ENCODE data around the gene DOK6. TPM values are rescaled to one million over a fixed set of nuclear protein-coding genes. Genes with fewer than 3 reads are reported as not detected.

The DOK6 gene
- total and polyA plus RNA-seq, 2 of the 13 experiments (the other 11 are each of a cell fraction or from before 2014, with no cell fraction given): 17.0 to 17.2 TPM

- BruUV-seq (replicated peaks): no TSS peak
- no peak overlapping the region for H3K4me3 ChIP-seq (replicated peaks in 1 of 3; ENCODE audit: insufficient read depth in 1 of 3, low read depth in 2 of 3, low read length in 3 of 3)
- H3K27me3 ChIP-seq (ENCODE audit: control insufficient read depth in 1 of 2, insufficient read depth in 2 of 2, low read length in 2 of 2): no peaks in the 10 kb centered on the region
- no peak for FAIRE-seq
- no peaks in the 10 kb centered on the region for H3K79me2 ChIP-seq (ENCODE audit: insufficient read depth, low read length)
- no peak overlapping the region for H2AFZ ChIP-seq (ENCODE audit: low read length)
- H3K4me2 ChIP-seq (ENCODE audit: low read depth, low read length): no peak overlapping the region
- ChIA-PET CTCF (ENCODE audit: low intra/inter-chr PET ratio, low total read pairs) (no interaction called here), POLR2A (no interaction called here)
- no peak overlapping the region for H3K9ac ChIP-seq (ENCODE audit: insufficient read depth, low read depth, low read length)
- no peak overlapping the region for H3K27ac ChIP-seq (ENCODE audit: extremely low read length, insufficient read depth, low read length)
- no peaks in the 10 kb centered on the region for H3K9me3 ChIP-seq (ENCODE audit: low read length)
- no peak for DNase-seq (ENCODE audit: low spot score)
- intact Hi-C loops (cut with micrococcal nuclease; ENCODE audit: unreplicated experiment): no loop called here
- H4K20me1 ChIP-seq (ENCODE audit: insufficient read depth, low read length): no peaks in the 10 kb centered on the region
- ATAC-seq: no peak
- in situ Hi-C loops (cut with HindIII; ENCODE audit: extremely low pct_ligation_motif_present, low pct_unique_long_range_greater_than_20kb): no loop called here
- no peaks in the 10 kb centered on the region for H3K4me1 ChIP-seq (ENCODE audit: insufficient read depth, low read length)
- no peaks in the 10 kb centered on the region for H3K36me3 ChIP-seq (replicated peaks in 1 of 2; ENCODE audit: control insufficient read depth in 1 of 2, insufficient read depth in 2 of 2, low read length in 2 of 2)
- no peak for TF ChIP-seq NFKBIZ (CRISPR knock-in tag; IDR thresholded peaks at IDR 0.05)
- TF ChIP-seq PHF5A (CRISPR knock-in tag; IDR thresholded peaks at IDR 0.05; ENCODE audit: low read depth, unreplicated experiment): no peak
- TF ChIP-seq ZNF317 (CRISPR knock-in tag; IDR thresholded peaks at IDR 0.05): no peak
- TF ChIP-seq GFI1 (CRISPR knock-in tag; IDR thresholded peaks at IDR 0.05; ENCODE audit: borderline replicate concordance): no peak
- TF ChIP-seq MXI1 (IDR thresholded peaks at IDR 0.05; ENCODE audit: borderline replicate concordance, low read depth, low read length): no peak
- TF ChIP-seq, protein P1, sequence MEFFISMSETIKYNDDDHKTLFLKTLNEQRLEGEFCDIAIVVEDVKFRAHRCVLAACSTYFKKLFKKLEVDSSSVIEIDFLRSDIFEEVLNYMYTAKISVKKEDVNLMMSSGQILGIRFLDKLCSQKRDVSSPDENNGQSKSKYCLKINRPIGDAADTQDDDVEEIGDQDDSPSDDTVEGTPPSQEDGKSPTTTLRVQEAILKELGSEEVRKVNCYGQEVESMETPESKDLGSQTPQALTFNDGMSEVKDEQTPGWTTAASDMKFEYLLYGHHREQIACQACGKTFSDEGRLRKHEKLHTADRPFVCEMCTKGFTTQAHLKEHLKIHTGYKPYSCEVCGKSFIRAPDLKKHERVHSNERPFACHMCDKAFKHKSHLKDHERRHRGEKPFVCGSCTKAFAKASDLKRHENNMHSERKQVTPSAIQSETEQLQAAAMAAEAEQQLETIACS (CRISPR knock-in tag; IDR thresholded peaks at IDR 0.05): no peak
- no peak for TF ChIP-seq ARNT (IDR thresholded peaks at IDR 0.05)
- no peak for TF ChIP-seq NR2F6 (IDR thresholded peaks at IDR 0.05)
- no peak for TF ChIP-seq NR2F6 (CRISPR knock-in tag; IDR thresholded peaks at IDR 0.05)
- TF ChIP-seq ZNF710 (CRISPR knock-in tag; IDR thresholded peaks at IDR 0.05; ENCODE audit: borderline replicate concordance): no peak
- no peak for TF ChIP-seq ZBTB10 (CRISPR knock-in tag; IDR thresholded peaks at IDR 0.05; ENCODE audit: borderline replicate concordance)
- TF ChIP-seq, protein P2, sequence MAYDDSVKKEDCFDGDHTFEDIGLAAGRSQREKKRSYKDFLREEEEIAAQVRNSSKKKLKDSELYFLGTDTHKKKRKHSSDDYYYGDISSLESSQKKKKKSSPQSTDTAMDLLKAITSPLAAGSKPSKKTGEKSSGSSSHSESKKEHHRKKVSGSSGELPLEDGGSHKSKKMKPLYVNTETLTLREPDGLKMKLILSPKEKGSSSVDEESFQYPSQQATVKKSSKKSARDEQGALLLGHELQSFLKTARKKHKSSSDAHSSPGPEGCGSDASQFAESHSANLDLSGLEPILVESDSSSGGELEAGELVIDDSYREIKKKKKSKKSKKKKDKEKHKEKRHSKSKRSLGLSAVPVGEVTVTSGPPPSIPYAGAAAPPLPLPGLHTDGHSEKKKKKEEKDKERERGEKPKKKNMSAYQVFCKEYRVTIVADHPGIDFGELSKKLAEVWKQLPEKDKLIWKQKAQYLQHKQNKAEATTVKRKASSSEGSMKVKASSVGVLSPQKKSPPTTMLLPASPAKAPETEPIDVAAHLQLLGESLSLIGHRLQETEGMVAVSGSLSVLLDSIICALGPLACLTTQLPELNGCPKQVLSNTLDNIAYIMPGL (CRISPR knock-in tag; IDR thresholded peaks at IDR 0.05; ENCODE audit: borderline replicate concordance in 1 of 2, low read depth in 1 of 2): no peak
- no peak for TF ChIP-seq FOXA1 (IDR thresholded peaks at IDR 0.05)
- no peak for TF ChIP-seq FOXA1 (CRISPR knock-in tag; IDR thresholded peaks at IDR 0.05)
- no peak for TF ChIP-seq ZNF781 (CRISPR knock-in tag; IDR thresholded peaks at IDR 0.05; ENCODE audit: borderline replicate concordance, not compliant biosample characterization)
- no peak for TF ChIP-seq SPEN (CRISPR knock-in tag; IDR thresholded peaks at IDR 0.05; ENCODE audit: low read depth)
- TF ChIP-seq ZNF652 (CRISPR knock-in tag; IDR thresholded peaks at IDR 0.05; ENCODE audit: borderline replicate concordance, low read depth): no peak
- no peak for TF ChIP-seq ZFP90 (CRISPR knock-in tag; IDR thresholded peaks at IDR 0.05; ENCODE audit: borderline replicate concordance)
Measured at GRCh38 chr18:69559604-69560003, 158.9 kb downstream of the DOK6 start.
